Spleen (tissue), 11 donors: Measurements from ENCODE around the gene LSG1. TPM values are rescaled to one million over a fixed set of nuclear protein-coding genes. Genes with fewer than 3 reads are reported as not detected.

ENCODE experiments used
- DNase-seq: peaks from one replicate; pipeline ENCODE4 v3.0.0-alpha.2; 2020
- H3K27ac ChIP-seq, 8 donors: fragments of 200-600 bp; sonication (generic) in 7 of 8; 1 replicate in 4 of 8; 2 replicates in 4 of 8; pipeline versions ENCODE4 v1.5.0 to v1.8.0; 2016 to 2021; ENCODE audit warnings: inconsistent platforms in 4 of 8, mild to moderate bottlenecking in 4 of 8, moderate library complexity in 1 of 8
- H3K27me3 ChIP-seq, 7 donors: fragments of 200-600 bp; sonication (generic) in 6 of 7; replicated peaks in 1 of 7; 1 replicate in 4 of 7; 2 replicates in 3 of 7; pipeline versions ENCODE4 v1.5.0 to v1.8.0; 2016 to 2021; ENCODE audit warnings: inconsistent platforms in 3 of 7, mild to moderate bottlenecking in 1 of 7
- H3K36me3 ChIP-seq, 6 donors: fragments of 200-600 bp; sonication (generic) in 5 of 6; 1 replicate in 4 of 6; 2 replicates in 2 of 6; pipeline versions ENCODE4 v1.5.0 to v1.8.0; 2016 to 2021; ENCODE audit warnings: inconsistent platforms in 2 of 6
- H3K4me1 ChIP-seq, 6 donors: fragments of 200-600 bp; sonication (generic) in 5 of 6; 1 replicate in 3 of 6; 2 replicates in 3 of 6; pipeline versions ENCODE4 v1.5.0 to v1.8.0; 2016 to 2021; ENCODE audit warnings: inconsistent platforms in 3 of 6
- H3K4me3 ChIP-seq, 8 donors: fragments of 200-600 bp; sonication (generic) in 7 of 8; 1 replicate in 4 of 8; 2 replicates in 4 of 8; pipeline versions ENCODE4 v1.5.0 to v1.8.0; 2016 to 2021; ENCODE audit warnings: inconsistent platforms in 4 of 8, mild to moderate bottlenecking in 4 of 8, moderate library complexity in 2 of 8
- H3K9me3 ChIP-seq, 8 donors: fragments of 200-600 bp; sonication (generic) in 7 of 8; 1 replicate in 4 of 8; 2 replicates in 4 of 8; pipeline versions ENCODE4 v1.5.0 to v1.8.0; 2016 to 2021; ENCODE audit warnings: inconsistent platforms in 4 of 8
- POLR2A ChIP-seq, 3 donors: fragments of 450-650 bp; IDR thresholded peaks; one replicate each; pipeline ENCODE4 v1.5.1; 2017; ENCODE audit warnings: antibody characterized with exemption in 3 of 3, mild to moderate bottlenecking in 1 of 3
- POLR2AphosphoS5 ChIP-seq, 3 donors: sonication (generic); formaldehyde crosslinking; IDR thresholded peaks; one replicate each; pipeline ENCODE4 v1.5.1; 2017; ENCODE audit warnings: antibody characterized with exemption in 3 of 3
- WGBS, 5 donors: extraction: QIAGEN DNeasy Blood & Tissue Kit in 3 of 5; methylation state at CpG; one replicate each; pipeline versions ENCODE4 v1.1.5 to v1.1.7; 2013 to 2018; 5-methylcytosine and 5-hydroxymethylcytosine counted together
- intact Hi-C: fragments of 100-400 bp; cut with DNase I; formaldehyde crosslinking; loops from one replicate; pipeline ENCODE4 v1.15.0; 2023; ENCODE audit warnings: low total_unique reads
- polyA plus RNA-seq, 3 donors: library from polyadenylated mRNA; stranded (reverse); fragments of 200-250 nt; gene quantifications; one replicate each; pipeline ENCODE4 v1.2.1, GENCODE V29; 2013
- total RNA-seq, 7 donors: library from RNA; depleted of rRNA in 3 of 7; stranded (reverse); fragments of >200 nt in 3 of 7; fragmentation: NEBNext Ultra II Directional in 4 of 7; extraction: Animal tissue kit (Norgen Biotek cat#: 25700) in 4 of 7; gene quantifications; one replicate each; pipeline versions ENCODE4 v1.1.0 to v1.2.1, GENCODE V29; 2016 to 2021
- TF ChIP-seq, protein P1 (sequence below), 11 experiments: fragments of 200-600 bp in 7 of 11; fragments of 450-650 bp in 4 of 11; sonication (generic) in 4 of 11; IDR thresholded peaks in 8 of 11; conservative IDR thresholded peaks in 3 of 11; 1 replicate in 7 of 11; 2 replicates in 4 of 11; pipeline versions ENCODE4 v1.4.0 to v1.8.0; 2016 to 2021; ENCODE audit warnings: antibody characterized with exemption in 11 of 11, inconsistent platforms in 4 of 11, mild to moderate bottlenecking in 1 of 11
- donor health status: healthy with polysubstance abuse.
- donor health status: DM: no; HTN: no; CAD: no; lungs with moderate emphysema.
- donor health status: DM: no; HTN: no; CAD: no.
- donor health status: Bipolar disorder and iron deficiency.
- donor health status: healthy.
- donor health status: DM: no; HTN: no; CAD: no.
- donor health status: DM: yes; HTN: yes; CAD: no.

Gene LSG1
- total and polyA plus RNA-seq, 10 donors, result 10.8 to 58.0 (median 35.7) TPM

DNA sequence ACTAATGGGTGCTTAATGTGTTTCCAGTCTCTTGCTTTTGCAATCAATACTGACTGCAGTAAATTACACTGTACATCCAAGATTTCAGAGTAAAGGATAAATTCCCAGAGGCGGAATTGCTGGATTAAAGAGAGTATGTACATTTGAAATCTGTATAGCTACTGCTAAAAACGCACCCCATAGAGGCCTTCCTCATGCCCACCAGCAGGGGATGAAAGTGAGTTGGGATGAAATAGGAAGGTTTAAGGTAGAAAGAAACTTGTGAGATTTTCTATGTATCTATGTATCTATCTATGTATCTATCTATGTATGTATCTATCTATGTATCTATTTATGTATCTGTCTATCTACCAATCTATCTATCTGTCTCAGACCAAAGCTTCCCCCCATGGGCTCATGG, 67.2 kb downstream of the LSG1 start:
- intact Hi-C loops, result no loop called here
- no peaks in the 10 kb centered on the region for H3K9me3 ChIP-seq
- H3K27ac ChIP-seq, result no peak overlapping the region
- H3K4me3 ChIP-seq, result no peak overlapping the region
- no peak for DNase-seq
- H3K27me3 ChIP-seq, result no peaks in the 10 kb centered on the region
- TF ChIP-seq, protein P1, sequence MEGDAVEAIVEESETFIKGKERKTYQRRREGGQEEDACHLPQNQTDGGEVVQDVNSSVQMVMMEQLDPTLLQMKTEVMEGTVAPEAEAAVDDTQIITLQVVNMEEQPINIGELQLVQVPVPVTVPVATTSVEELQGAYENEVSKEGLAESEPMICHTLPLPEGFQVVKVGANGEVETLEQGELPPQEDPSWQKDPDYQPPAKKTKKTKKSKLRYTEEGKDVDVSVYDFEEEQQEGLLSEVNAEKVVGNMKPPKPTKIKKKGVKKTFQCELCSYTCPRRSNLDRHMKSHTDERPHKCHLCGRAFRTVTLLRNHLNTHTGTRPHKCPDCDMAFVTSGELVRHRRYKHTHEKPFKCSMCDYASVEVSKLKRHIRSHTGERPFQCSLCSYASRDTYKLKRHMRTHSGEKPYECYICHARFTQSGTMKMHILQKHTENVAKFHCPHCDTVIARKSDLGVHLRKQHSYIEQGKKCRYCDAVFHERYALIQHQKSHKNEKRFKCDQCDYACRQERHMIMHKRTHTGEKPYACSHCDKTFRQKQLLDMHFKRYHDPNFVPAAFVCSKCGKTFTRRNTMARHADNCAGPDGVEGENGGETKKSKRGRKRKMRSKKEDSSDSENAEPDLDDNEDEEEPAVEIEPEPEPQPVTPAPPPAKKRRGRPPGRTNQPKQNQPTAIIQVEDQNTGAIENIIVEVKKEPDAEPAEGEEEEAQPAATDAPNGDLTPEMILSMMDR (IDR thresholded peaks at IDR 0.05 in 8 of 11, conservative IDR thresholded peaks at IDR 0.05 in 3 of 11), result no peak
- TF ChIP-seq POLR2AphosphoS5 (IDR thresholded peaks at IDR 0.05) (no peak), POLR2A (IDR thresholded peaks at IDR 0.05) (no peak)
- WGBS, 5 donors, result 81 to 93% (median 87%) methylated on average over 2 of the region's 2 CpGs
- peaks cover 0 to 55% (median 0%) of the 10 kb centered on the region in 6 donors for H3K36me3 ChIP-seq
- H3K4me1 ChIP-seq, result no peaks in the 10 kb centered on the region

DNA sequence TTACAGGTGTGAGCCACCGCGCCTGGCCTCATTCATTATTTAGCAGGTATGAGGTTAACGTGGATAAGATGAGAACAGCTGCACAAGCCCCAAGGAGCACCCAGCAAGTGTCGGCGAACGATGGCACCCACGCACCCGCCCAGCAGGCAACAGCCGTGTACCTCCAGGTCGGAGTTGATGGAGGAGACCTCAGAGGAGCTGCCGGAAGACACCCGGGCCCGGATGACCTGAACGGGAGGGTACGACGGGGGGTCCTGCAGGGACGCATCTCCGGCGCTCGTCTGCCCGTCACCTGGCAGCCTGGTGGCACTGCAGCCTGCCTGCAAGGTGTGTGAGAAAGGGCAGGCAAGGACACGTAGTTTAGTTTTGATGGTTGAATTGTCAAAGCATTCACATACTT, 67.9 kb downstream of the LSG1 start:
- no peak for DNase-seq
- Histone ChIP-seq H3K36me3 (peaks cover 0 to 52% (median 0%) of the 10 kb centered on the region in 6 donors), H3K9me3 (no peaks in the 10 kb centered on the region), H3K27ac (no peak overlapping the region), H3K4me1 (no peaks in the 10 kb centered on the region), H3K27me3 (no peaks in the 10 kb centered on the region), H3K4me3 (no peak overlapping the region)
- 90 to 94% (median 93%) methylated on average over 19 to 22 of the region's 22 CpGs for WGBS, 5 donors
- no peak for TF ChIP-seq POLR2A (IDR thresholded peaks at IDR 0.05)
- TF ChIP-seq, protein P1 (IDR thresholded peaks at IDR 0.05 in 8 of 11, conservative IDR thresholded peaks at IDR 0.05 in 3 of 11), result no peak
- TF ChIP-seq POLR2AphosphoS5 (IDR thresholded peaks at IDR 0.05), result no peak
- intact Hi-C loops, result no loop called here

DNA sequence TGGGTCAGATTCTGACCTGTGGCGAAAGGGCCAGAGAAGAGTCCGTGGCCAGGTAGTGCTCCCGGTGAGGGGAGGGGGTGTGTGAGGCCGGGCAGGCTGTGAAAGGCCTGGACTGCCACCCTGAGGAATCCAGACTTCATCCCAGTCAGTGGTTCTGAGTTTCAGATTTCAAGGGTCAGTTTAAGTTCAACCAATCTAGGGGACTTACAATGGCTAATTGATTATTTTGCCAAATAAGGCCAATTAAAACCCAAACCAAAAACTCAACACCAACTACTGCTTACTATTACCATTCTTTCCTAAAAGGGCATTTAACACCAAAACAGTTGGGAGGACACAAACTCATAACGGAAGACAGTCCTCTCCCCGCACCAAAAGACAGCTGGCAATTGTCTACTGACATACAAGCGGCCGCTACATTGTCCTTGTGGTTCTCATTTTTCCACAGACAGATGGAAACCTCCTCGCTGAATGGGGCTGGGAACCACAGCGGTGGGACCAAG, 69.3 kb downstream of the LSG1 start:
- Histone ChIP-seq H3K36me3 (peaks cover 0 to 62% (median 0%) of the 10 kb centered on the region in 6 donors), H3K27me3 (no peaks in the 10 kb centered on the region), H3K9me3 (no peaks in the 10 kb centered on the region), H3K4me3 (no peak overlapping the region), H3K4me1 (no peaks in the 10 kb centered on the region), H3K27ac (no peak overlapping the region)
- intact Hi-C loops, result no loop called here
- 77 to 87% (median 84%) methylated on average over 10 of the region's 10 CpGs for WGBS, 5 donors
- TF ChIP-seq, protein P1 (IDR thresholded peaks at IDR 0.05 in 8 of 11, conservative IDR thresholded peaks at IDR 0.05 in 3 of 11), result no peak
- TF ChIP-seq POLR2A (IDR thresholded peaks at IDR 0.05) (no peak), POLR2AphosphoS5 (IDR thresholded peaks at IDR 0.05) (no peak)
- no peak for DNase-seq

DNA sequence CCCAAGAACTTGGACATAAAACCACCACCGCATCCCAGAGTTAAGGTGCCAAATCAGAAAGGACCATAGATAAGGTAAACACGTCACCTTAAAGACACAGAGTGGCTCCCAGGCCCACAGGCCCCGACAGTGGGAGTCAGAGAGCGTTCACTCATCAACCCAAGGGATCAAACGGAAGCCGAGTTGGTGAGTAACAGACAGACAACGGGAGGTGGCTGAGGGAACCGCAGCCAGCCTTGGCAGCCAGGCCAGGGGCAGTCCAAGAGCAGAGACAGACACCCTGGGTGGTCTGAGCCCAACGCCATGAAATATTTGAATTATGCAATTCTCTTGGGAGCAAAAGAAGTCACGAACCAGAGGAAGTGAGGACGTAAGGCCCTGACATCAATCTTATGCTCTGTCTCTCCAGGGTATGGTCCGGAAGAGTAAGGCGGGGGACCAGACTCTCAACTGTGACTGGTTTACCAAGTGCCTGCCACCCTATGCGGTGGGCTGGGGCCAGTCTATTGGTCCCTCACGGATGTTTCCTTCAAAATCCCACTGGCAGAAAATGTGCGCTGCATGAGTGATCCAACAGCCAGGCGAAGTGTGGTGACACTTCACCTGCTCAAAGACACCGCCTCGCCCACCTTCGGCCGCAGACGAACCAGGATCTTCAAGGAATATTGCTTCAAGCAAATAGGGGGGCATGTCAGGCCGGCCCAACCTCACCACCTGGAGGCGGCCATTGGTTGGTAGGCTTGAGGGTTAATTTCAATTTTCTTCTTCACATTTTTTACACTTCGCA, 73.0 kb downstream of the LSG1 start:
- H3K27me3 ChIP-seq, result no peaks in the 10 kb centered on the region
- H3K4me1 ChIP-seq, result peaks cover 0 to 10% (median 5%) of the 10 kb centered on the region in 6 donors
- no peak overlapping the region for H3K27ac ChIP-seq
- WGBS, 5 donors, result 79 to 89% (median 84%) methylated on average over 25 of the region's 25 CpGs
- no peaks in the 10 kb centered on the region for H3K9me3 ChIP-seq
- DNase-seq, result no peak
- H3K36me3 ChIP-seq, result peaks cover 0 to 60% (median 2%) of the 10 kb centered on the region in 6 donors
- TF ChIP-seq, protein P1 (IDR thresholded peaks at IDR 0.05 in 8 of 11, conservative IDR thresholded peaks at IDR 0.05 in 3 of 11), result no peak
- TF ChIP-seq POLR2A (IDR thresholded peaks at IDR 0.05) (no peak), POLR2AphosphoS5 (IDR thresholded peaks at IDR 0.05) (no peak)
- intact Hi-C loops, result loop anchor here (5.0 kb wide), 1 partner anchor 127 kb away; no protein-coding TSS in a partner anchor
- H3K4me3 ChIP-seq, result no peak overlapping the region
